Gastroesophageal sphincter (tissue), 3 donors: ENCODE results near the gene SLC25A15.
"Not testable (repeated sequence)": the region's sequence is repeated elsewhere in the genome, so short reads cannot be mapped to it uniquely, and the experiment has no call there.

Experiments
- CTCF ChIP-seq, 4 experiments: fragments of 200-600 bp in 2 of 4; fragments of 450-650 bp in 2 of 4; sonication (generic) in 1 of 4; IDR thresholded peaks; one replicate each; pipeline ENCODE4 v1.5.1; 2017 to 2019; ENCODE audit warnings: antibody characterized with exemption in 4 of 4, mild to moderate bottlenecking in 2 of 4, moderate library complexity in 2 of 4
- POLR2A ChIP-seq, 2 donors: fragments of 450-650 bp; IDR thresholded peaks; one replicate each; pipeline ENCODE4 v1.6.1; 2017; ENCODE audit warnings: antibody characterized with exemption in 2 of 2, mild to moderate bottlenecking in 2 of 2, moderate library complexity in 1 of 2
- POLR2AphosphoS5 ChIP-seq: sonication (generic); formaldehyde crosslinking; IDR thresholded peaks from one replicate; pipeline ENCODE4 v1.6.1; 2017; ENCODE audit warnings: antibody characterized with exemption

DNA sequence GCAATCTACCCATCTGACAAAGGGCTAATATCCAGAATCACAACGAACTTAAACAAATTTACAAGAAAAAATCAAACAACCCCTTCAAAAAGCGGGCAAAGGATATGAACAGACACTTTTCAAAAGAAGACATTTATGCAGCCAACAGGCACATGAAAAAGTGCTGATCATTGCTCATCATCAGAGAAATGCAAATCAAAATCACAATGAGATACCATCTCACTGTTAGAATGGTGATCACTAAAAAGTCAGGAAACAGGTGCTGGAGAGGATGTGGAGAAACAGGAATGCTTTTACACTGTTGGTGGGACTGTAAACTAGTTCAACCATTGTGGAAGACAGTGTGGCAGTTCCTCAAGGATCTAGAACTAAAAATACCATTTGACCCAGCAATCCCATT is 51.5 kb downstream of the SLC25A15 start:
- not testable (repeated sequence) for TF ChIP-seq POLR2A (IDR thresholded peaks at IDR 0.05); CTCF (IDR thresholded peaks at IDR 0.05); POLR2AphosphoS5
